HEK293 (cell line): Measurements from ENCODE around the gene TMEM41A.

Source experiments
- CTCF ChIA-PET: fragments of 350-600 bp; formaldehyde crosslinking; extraction: SDS; loops from one replicate; lab custom pipeline; 2021; ENCODE audit warnings: antibody characterized with exemption; lab: Yijun Ruan, JAX
- POLR2A ChIA-PET: fragments of 300-600 bp; formaldehyde crosslinking; extraction: SDS; loops from one replicate; lab custom pipeline; 2020; ENCODE audit warnings: antibody characterized with exemption, inconsistent platforms; lab: Yijun Ruan, JAX
- H3K27ac ChIP-seq: fragments of 200-500 bp; sonication (Bioruptor generic); 2 replicates; pipeline ENCODE4 v1.5.1; 2014; ENCODE audit warnings: low read depth, low read length, control low read depth, inconsistent platforms; ENCODE audit errors: extremely low read depth
- H3K36me3 ChIP-seq, 2 experiments: fragments of 200-500 bp in 1 of 2; sonication (Bioruptor generic) in 1 of 2; 1 replicate in 1 of 2; 2 replicates in 1 of 2; pipeline ENCODE4 v1.5.1; 2014 to 2017; ENCODE audit warnings: inconsistent platforms in 2 of 2, low read length in 2 of 2; ENCODE audit not compliant: control insufficient read depth in 2 of 2, insufficient read depth in 1 of 2
- H3K4me1 ChIP-seq: fragments of 200-500 bp; sonication (Bioruptor generic); 2 replicates; pipeline ENCODE4 v1.5.1; 2014; ENCODE audit warnings: mild to moderate bottlenecking, low read length, inconsistent platforms; ENCODE audit not compliant: control insufficient read depth, insufficient read depth
- H3K4me3 ChIP-seq: 2 replicates; pipeline ENCODE4 v1.5.1; 2011; ENCODE audit warnings: low read depth, mild to moderate bottlenecking, control low read depth, low read length, moderate library complexity
- H3K9me3 ChIP-seq: fragments of 200-500 bp; sonication (Bioruptor generic); 2 replicates; pipeline ENCODE4 v1.5.1; 2014; ENCODE audit warnings: low read depth, low read length, inconsistent platforms; ENCODE audit not compliant: control insufficient read depth, insufficient read depth
- BCL11B ChIP-seq: fragments of 450-650 bp; formaldehyde crosslinking; IDR thresholded peaks from 2 replicates; pipeline ENCODE4 v1.5.1; 2016; ENCODE audit warnings: low read depth, missing biosample characterization, missing genetic modification characterization
- EGR2 ChIP-seq: fragments of 450-650 bp; formaldehyde crosslinking; IDR thresholded peaks from 2 replicates; pipeline ENCODE4 v1.5.1; 2016; ENCODE audit warnings: low read depth, missing biosample characterization, missing genetic modification characterization
- GLI2 ChIP-seq: fragments of 450-650 bp; formaldehyde crosslinking; IDR thresholded peaks from 2 replicates; pipeline ENCODE4; 2017; ENCODE audit warnings: missing biosample characterization, missing genetic modification characterization, low read depth, borderline replicate concordance
- GLI4 ChIP-seq: fragments of 450-650 bp; formaldehyde crosslinking; IDR thresholded peaks from 2 replicates; pipeline ENCODE4 v1.5.1; 2016; ENCODE audit warnings: missing biosample characterization, missing genetic modification characterization
- GLIS2 ChIP-seq: fragments of 450-650 bp; formaldehyde crosslinking; IDR thresholded peaks from 2 replicates; pipeline ENCODE4 v1.5.1; 2016; ENCODE audit warnings: missing biosample characterization, missing genetic modification characterization
- MZF1 ChIP-seq: fragments of 450-650 bp; formaldehyde crosslinking; IDR thresholded peaks from 2 replicates; pipeline ENCODE4 v1.5.1; 2017; ENCODE audit warnings: missing biosample characterization, missing genetic modification characterization, borderline replicate concordance
- RBAK ChIP-seq: fragments of 450-650 bp; formaldehyde crosslinking; IDR thresholded peaks from 2 replicates; pipeline ENCODE4 v1.5.1; 2016; ENCODE audit warnings: missing biosample characterization, missing genetic modification characterization
- REPIN1 ChIP-seq: fragments of 450-650 bp; formaldehyde crosslinking; IDR thresholded peaks from 2 replicates; pipeline ENCODE4 v1.5.1; 2017; ENCODE audit warnings: missing biosample characterization, missing genetic modification characterization, low read depth
- WT1 ChIP-seq: fragments of 450-650 bp; formaldehyde crosslinking; IDR thresholded peaks from 2 replicates; pipeline ENCODE4 v1.5.1; 2016; ENCODE audit warnings: missing biosample characterization, missing genetic modification characterization
- ZFP3 ChIP-seq: fragments of 450-650 bp; formaldehyde crosslinking; IDR thresholded peaks from 2 replicates; pipeline ENCODE4 v1.5.1; 2016; ENCODE audit warnings: low read depth, missing biosample characterization, missing genetic modification characterization
- ZIC2 ChIP-seq: fragments of 450-650 bp; formaldehyde crosslinking; IDR thresholded peaks from 2 replicates; pipeline ENCODE4 v1.5.1; 2016; ENCODE audit warnings: missing biosample characterization, missing genetic modification characterization
- ZNF146 ChIP-seq: fragments of 450-650 bp; formaldehyde crosslinking; IDR thresholded peaks from 2 replicates; pipeline ENCODE4 v1.5.1; 2016; ENCODE audit warnings: missing biosample characterization, missing genetic modification characterization
- ZNF155 ChIP-seq: fragments of 450-650 bp; formaldehyde crosslinking; IDR thresholded peaks from 2 replicates; pipeline ENCODE4 v1.5.1; 2016; ENCODE audit warnings: missing biosample characterization, missing genetic modification characterization
- ZNF174 ChIP-seq: fragments of 450-650 bp; formaldehyde crosslinking; IDR thresholded peaks from 2 replicates; pipeline ENCODE4 v1.5.0; 2017; ENCODE audit warnings: missing biosample characterization, mild to moderate bottlenecking, missing genetic modification characterization
- ZNF248 ChIP-seq: fragments of 450-650 bp; formaldehyde crosslinking; IDR thresholded peaks from 2 replicates; pipeline ENCODE4 v1.5.1; 2017; ENCODE audit warnings: missing biosample characterization, missing genetic modification characterization
- ZNF292 ChIP-seq: fragments of 450-650 bp; formaldehyde crosslinking; IDR thresholded peaks from 2 replicates; pipeline ENCODE4 v1.5.1; 2016; ENCODE audit warnings: low read depth, missing biosample characterization, missing genetic modification characterization, borderline replicate concordance
- ZNF354C ChIP-seq: fragments of 450-650 bp; formaldehyde crosslinking; IDR thresholded peaks from 2 replicates; pipeline ENCODE4 v1.5.1; 2016; ENCODE audit warnings: missing biosample characterization, missing genetic modification characterization, low read depth, borderline replicate concordance
- ZNF398 ChIP-seq: fragments of 450-650 bp; formaldehyde crosslinking; IDR thresholded peaks from 2 replicates; pipeline ENCODE4 v1.5.1; 2017; ENCODE audit warnings: missing biosample characterization, missing genetic modification characterization
- ZNF48 ChIP-seq: fragments of 450-650 bp; formaldehyde crosslinking; IDR thresholded peaks from 2 replicates; pipeline ENCODE4 v1.5.1; 2016; ENCODE audit warnings: missing biosample characterization, missing genetic modification characterization
- ZNF560 ChIP-seq: fragments of 450-650 bp; formaldehyde crosslinking; IDR thresholded peaks from 2 replicates; pipeline ENCODE4 v1.5.1; 2017; ENCODE audit warnings: missing biosample characterization, missing genetic modification characterization, borderline replicate concordance
- ZNF701 ChIP-seq: fragments of 450-650 bp; formaldehyde crosslinking; IDR thresholded peaks from 2 replicates; pipeline ENCODE4 v1.5.1; 2016; ENCODE audit warnings: missing biosample characterization, missing genetic modification characterization
- ZNF707 ChIP-seq: fragments of 450-650 bp; formaldehyde crosslinking; IDR thresholded peaks from 2 replicates; pipeline ENCODE4 v1.5.1; 2016; ENCODE audit warnings: missing biosample characterization, missing genetic modification characterization
- ZNF843 ChIP-seq: fragments of 450-650 bp; formaldehyde crosslinking; IDR thresholded peaks from 2 replicates; pipeline ENCODE4 v1.5.1; 2016; ENCODE audit warnings: missing biosample characterization, missing genetic modification characterization
- ZSCAN18 ChIP-seq: fragments of 450-650 bp; formaldehyde crosslinking; IDR thresholded peaks from 2 replicates; pipeline ENCODE4 v1.5.1; 2016; ENCODE audit warnings: missing biosample characterization, missing genetic modification characterization
- ZSCAN30 ChIP-seq: fragments of 450-650 bp; IDR thresholded peaks from 2 replicates; pipeline ENCODE4 v1.5.1; 2018; ENCODE audit warnings: missing biosample characterization, mild to moderate bottlenecking, missing genetic modification characterization, moderate library complexity
- TF ChIP-seq, protein P1 (sequence below): fragments of 450-650 bp; formaldehyde crosslinking; IDR thresholded peaks from 2 replicates; pipeline ENCODE4 v1.5.1; 2016; ENCODE audit warnings: missing biosample characterization, missing genetic modification characterization

Gene TMEM41A

DNA sequence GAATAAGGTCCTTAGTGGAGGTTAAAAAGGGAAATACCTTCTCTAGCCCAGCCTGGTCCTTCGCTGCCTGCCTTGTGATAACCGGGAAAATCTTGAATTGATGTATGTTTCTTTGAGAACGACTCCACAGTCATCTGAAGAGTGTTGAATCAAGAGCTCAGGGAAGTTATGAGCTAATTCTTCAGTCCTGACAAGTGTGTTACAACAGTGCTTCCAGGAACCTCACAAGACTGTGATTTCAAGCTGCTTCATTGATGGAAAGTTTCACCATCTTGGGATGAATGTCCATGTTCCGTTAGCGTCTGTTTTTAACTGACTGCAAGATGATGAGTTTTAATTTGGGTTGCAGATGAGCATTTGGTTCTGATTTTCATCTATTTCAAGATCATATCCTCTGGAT, 12.4 kb downstream of the TMEM41A start:
- no peaks in the 10 kb centered on the region for H3K4me1 ChIP-seq
- TF ChIP-seq ZIC2 (tag by site-specific recombination) (no peak), REPIN1 (tag by site-specific recombination) (no peak), ZNF146 (tag by site-specific recombination) (no peak), ZNF701 (tag by site-specific recombination) (no peak), ZNF398 (tag by site-specific recombination) (no peak), MZF1 (no peak), ZNF560 (tag by site-specific recombination) (no peak), ZNF354C (no peak), ZNF707 (tag by site-specific recombination) (no peak), ZFP3 (tag by site-specific recombination) (no peak), BCL11B (no peak), ZSCAN30 (tag by site-specific recombination) (no peak), ZNF155 (tag by site-specific recombination) (no peak), ZNF292 (tag by site-specific recombination) (no peak), ZNF248 (tag by site-specific recombination) (no peak), RBAK (tag by site-specific recombination) (no peak)
- CTCF ChIA-PET, result interaction anchor here (0.6 kb wide), 1 partner anchor 24 kb away, joined by 3 read pairs; no protein-coding TSS in a partner anchor
- peaks cover 0 to 66% of the 10 kb centered on the region in 2 experiments; a peak in 2 of 3 replicates for H3K36me3 ChIP-seq
- POLR2A ChIA-PET, result interaction anchor here (0.9 kb wide), 1 partner anchor 13 kb away, joined by 3 read pairs; the partner anchor contains the start of gene TMEM41A
- H3K9me3 ChIP-seq, result no peaks in the 10 kb centered on the region
- H3K4me3 ChIP-seq, result no peak overlapping the region
- no peak overlapping the region for H3K27ac ChIP-seq

DNA sequence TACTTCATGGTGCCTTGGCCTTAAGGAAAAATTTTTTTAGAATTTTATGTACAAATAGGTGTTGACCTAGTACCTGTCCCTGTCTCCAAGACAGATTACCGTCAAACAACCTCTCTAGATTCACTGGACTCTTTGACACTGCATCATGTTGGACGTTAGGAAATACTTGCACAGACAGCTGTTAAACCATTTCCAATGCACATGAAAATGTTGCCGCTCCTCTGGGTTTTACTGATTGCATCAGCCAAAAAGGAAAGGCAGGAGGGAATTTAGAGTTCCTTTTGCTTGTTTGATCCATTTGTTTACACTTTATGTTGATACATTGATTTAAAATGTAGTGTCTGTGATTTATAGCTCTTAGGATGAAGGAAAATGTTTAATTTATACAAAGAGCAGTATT, 14.5 kb downstream of the TMEM41A start:
- POLR2A ChIA-PET, result no interaction called here
- H3K36me3 ChIP-seq, result peaks cover 0 to 59% of the 10 kb centered on the region in 2 experiments; a peak in 1 of 3 replicates
- no peaks in the 10 kb centered on the region for H3K9me3 ChIP-seq
- H3K4me1 ChIP-seq, result no peaks in the 10 kb centered on the region
- no peak overlapping the region for H3K27ac ChIP-seq
- no peak overlapping the region for H3K4me3 ChIP-seq
- TF ChIP-seq GLI4 (tag by site-specific recombination) (no peak), WT1 (tag by site-specific recombination) (no peak), GLI2 (no peak)
- CTCF ChIA-PET, result interaction anchor here (0.5 to 1.7 kb wide), 3 partner anchors 23 to 88 kb away, joined by 3 to 7 read pairs (median 3); no protein-coding TSS in a partner anchor

DNA sequence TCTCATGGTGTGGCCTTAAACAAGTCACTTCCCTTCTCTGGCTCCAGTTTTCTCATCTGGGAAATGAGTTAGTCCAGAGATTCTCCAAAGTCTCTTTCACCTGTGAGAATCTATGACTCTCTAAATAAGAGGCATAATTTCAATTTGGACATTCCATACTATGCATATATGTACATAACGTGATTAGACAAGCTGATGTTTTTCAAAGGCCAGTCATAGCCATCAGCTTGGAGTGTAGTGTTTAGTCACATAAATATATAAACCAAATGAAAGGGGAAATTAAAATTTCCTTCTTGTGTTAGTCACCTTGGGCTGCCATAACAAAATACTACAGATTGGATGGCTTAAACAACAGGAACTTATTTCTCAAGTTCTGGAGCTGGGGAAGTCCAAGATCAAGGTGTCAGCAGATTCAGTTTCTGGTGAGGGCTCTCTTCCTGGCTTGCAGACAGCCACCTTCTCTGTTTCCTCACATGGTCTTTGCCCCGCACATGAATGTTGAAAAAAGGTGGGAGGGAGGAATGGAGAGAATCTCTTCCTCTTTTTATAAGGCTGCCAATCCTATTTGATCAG, 19.4 kb downstream of the TMEM41A start:
- CTCF ChIA-PET, result no interaction called here
- no peak overlapping the region for H3K27ac ChIP-seq
- no peaks in the 10 kb centered on the region for H3K4me1 ChIP-seq
- H3K4me3 ChIP-seq, result no peak overlapping the region
- TF ChIP-seq, protein P1, sequence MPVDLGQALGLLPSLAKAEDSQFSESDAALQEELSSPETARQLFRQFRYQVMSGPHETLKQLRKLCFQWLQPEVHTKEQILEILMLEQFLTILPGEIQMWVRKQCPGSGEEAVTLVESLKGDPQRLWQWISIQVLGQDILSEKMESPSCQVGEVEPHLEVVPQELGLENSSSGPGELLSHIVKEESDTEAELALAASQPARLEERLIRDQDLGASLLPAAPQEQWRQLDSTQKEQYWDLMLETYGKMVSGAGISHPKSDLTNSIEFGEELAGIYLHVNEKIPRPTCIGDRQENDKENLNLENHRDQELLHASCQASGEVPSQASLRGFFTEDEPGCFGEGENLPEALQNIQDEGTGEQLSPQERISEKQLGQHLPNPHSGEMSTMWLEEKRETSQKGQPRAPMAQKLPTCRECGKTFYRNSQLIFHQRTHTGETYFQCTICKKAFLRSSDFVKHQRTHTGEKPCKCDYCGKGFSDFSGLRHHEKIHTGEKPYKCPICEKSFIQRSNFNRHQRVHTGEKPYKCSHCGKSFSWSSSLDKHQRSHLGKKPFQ, result no peak
- TF ChIP-seq ZNF174 (no peak), ZNF48 (tag by site-specific recombination) (no peak), ZSCAN18 (tag by site-specific recombination) (no peak), GLIS2 (tag by site-specific recombination) (no peak), ZNF843 (no peak), EGR2 (tag by site-specific recombination) (no peak)
- TF ChIP-seq, all 188 proteins: peak for 0
- Histone ChIP-seq H3K9me3 (no peaks in the 10 kb centered on the region), H3K36me3 (peaks cover 0 to 46% of the 10 kb centered on the region in 2 experiments; a peak in 2 of 3 replicates)
- POLR2A ChIA-PET, result interaction anchor here (0.8 kb wide), 1 partner anchor 39 kb away, joined by 5 read pairs; no protein-coding TSS in a partner anchor
